Loucy (cell line): ENCODE data around the gene PPFIBP2.

ENCODE experiments used
- EZH2phosphoT487 ChIP-seq: fragments of 200-600 bp; IDR thresholded peaks from 2 replicates; pipeline ENCODE4 v1.6.1; 2018; ENCODE audit warnings: antibody characterized with exemption, mild to moderate bottlenecking, moderate library complexity, borderline replicate concordance
- TF ChIP-seq, protein P1 (sequence below): fragments of 200-600 bp; sonication (generic); conservative IDR thresholded peaks from 2 replicates; pipeline ENCODE4 v1.5.1; 2014; ENCODE audit warnings: mild to moderate bottlenecking, antibody characterized with exemption, low read length

DNA sequence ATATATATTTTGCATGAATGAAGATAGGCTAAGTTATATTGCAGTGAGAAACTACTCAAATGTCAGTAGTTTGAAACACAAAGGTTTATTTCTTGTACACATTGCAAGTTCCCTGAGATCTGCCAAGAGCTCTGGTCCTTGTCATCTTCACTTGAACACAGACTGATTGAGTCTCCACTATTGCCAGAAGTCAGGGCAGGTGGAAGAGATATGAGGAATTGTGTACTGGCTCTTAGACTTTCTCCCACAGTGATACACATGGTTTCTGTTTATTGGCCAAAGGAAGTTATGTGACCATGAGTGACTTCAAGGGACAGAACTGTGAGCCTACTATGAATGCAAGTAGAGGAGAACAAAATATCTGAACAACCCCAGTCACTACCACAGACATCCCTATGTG is 44.2 kb downstream of the PPFIBP2 start:
- TF ChIP-seq, protein P1, sequence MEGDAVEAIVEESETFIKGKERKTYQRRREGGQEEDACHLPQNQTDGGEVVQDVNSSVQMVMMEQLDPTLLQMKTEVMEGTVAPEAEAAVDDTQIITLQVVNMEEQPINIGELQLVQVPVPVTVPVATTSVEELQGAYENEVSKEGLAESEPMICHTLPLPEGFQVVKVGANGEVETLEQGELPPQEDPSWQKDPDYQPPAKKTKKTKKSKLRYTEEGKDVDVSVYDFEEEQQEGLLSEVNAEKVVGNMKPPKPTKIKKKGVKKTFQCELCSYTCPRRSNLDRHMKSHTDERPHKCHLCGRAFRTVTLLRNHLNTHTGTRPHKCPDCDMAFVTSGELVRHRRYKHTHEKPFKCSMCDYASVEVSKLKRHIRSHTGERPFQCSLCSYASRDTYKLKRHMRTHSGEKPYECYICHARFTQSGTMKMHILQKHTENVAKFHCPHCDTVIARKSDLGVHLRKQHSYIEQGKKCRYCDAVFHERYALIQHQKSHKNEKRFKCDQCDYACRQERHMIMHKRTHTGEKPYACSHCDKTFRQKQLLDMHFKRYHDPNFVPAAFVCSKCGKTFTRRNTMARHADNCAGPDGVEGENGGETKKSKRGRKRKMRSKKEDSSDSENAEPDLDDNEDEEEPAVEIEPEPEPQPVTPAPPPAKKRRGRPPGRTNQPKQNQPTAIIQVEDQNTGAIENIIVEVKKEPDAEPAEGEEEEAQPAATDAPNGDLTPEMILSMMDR: no peak
- no peak for TF ChIP-seq EZH2phosphoT487
